ENCODE measurements around the gene FRRS1L.

GRCh38 chr9:109095321-109095720, 71.7 kb downstream of the FRRS1L start:
- no peak for TF ChIP-seq POLR2A (IDR thresholded peaks at IDR 0.05)
- no peak for TF ChIP-seq CTCF (IDR thresholded peaks at IDR 0.05 in 8 of 11, conservative IDR thresholded peaks at IDR 0.05 in 3 of 11)

Data from spleen (tissue), 7 donors.